ENCODE data around the gene SLX9.

SLX9 gene

DNA sequence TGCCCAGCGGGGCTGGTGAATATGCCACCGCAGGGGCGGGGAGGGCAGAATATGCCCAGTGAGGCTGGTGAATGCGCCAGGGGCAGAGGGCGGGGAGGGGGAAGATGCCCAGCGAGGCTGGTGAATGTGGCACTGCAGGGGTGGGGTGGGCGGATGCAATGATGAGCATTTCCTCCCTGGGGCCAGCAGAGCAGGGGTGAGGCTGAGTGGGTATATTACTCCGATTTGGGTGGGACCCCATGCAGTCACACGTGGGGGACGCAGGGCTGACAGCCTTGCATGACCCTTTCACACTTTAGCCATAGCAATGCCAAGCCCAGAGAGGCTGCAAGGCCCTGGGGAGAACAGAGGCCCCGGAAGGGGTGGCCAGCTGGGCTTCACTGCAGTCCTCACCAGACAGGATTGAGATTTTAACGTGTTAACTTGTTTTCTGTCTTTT is 9.3 kb upstream of the SLX9 start:
- no peak for ATAC-seq

DNA sequence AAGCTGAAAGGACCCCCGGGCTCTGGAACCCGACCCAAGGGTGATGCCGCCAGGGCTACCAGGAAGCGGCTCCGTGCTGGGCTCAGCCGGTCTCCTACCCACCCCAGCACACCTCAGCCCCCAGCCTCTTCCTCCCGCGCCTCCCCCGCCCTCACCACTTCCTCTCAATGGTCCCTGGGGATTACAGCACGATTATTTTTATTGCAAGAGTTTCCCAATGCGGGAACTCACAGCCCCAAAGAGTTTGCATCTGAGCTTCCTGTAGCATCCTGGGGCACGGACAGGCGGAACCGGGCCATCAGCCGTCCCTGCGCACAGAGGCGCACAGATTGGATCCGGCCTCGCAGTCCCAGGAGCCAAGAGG is 8.7 kb upstream of the SLX9 start:
- no peak for ATAC-seq

DNA sequence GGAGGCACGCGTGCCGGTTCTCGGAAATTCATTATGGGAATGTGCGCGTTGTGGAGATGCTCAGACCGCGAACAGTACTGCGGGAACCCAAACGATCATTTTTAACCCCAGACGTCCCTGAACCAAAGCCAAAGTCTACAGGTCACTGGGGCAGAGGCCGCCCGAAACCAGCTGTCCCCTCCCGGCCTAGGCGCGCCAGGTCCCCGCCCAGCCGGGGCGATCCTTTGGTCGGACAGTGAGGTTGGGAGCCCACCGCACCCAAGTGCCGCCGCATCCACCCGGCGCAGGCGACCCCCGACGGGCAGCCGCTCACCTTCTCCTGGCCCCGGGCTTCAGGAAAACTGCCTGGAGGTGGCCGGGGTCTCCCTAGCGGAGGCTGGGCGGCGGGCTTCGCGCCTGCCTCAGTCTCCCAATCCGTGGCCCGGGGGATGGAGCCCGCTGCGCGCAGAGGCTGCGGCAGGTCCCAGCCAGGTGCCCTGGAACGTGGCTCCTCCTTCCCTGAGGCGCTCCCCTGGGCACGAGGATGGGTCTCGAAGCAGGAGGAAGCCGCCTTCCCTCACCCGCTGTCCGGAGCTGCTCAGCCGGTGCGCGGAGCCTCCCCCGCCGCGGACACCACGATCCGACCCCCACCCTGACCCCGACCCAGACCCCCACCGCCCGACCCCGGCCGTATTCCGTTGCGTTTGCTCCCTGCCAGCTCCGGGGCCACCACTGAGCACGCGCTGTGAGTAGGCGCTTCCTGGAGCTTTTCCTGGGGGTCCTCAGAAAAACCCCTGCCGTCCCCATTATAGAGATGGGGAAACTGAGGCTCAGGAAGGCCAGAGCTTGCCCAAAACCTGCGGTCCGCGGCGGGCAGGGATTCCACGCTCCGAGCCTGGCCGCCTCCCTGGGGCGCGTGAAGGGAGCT is 8.1 kb upstream of the SLX9 start:
- ATAC-seq, result no peak

DNA sequence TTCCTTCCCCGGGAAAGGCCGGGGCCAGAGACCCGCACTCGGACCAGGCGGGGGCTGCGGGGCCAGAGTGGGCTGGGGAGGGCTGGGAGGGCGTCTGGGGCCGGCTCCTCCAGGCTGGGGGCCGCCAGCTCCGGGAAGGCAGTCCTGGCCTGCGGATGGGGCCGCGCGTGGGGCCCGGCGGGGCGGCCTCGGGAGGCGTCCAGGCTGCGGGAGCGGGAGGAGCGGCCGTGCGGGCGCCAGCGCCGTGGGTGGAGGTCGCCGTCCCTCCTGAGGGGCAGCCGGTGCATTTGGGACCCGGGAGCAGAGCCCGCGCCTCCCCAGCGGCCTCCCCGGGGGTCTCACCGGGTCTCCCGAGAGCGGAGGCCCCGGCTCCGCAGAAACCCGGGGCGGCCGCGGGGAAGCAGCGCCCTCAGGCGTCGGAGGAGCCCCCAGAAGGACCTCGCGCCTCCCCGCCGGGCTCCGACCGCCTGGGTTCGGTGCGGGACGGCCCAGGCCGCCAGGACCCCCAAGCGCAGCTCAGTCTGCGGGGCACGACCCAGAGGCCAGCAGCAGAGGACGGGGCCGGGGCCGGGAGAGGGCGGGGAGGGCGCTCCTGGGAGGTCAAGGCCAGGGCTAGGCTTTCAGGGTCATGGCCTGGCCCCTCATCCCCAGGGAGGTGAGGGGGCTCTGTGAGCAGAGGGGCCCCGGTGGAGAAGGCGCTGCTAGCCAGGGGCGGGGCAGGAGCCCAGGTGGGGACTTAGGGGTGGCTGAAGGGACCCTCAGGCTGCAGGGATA is 7.2 kb upstream of the SLX9 start:
- ATAC-seq, result peak; percentile 72

DNA sequence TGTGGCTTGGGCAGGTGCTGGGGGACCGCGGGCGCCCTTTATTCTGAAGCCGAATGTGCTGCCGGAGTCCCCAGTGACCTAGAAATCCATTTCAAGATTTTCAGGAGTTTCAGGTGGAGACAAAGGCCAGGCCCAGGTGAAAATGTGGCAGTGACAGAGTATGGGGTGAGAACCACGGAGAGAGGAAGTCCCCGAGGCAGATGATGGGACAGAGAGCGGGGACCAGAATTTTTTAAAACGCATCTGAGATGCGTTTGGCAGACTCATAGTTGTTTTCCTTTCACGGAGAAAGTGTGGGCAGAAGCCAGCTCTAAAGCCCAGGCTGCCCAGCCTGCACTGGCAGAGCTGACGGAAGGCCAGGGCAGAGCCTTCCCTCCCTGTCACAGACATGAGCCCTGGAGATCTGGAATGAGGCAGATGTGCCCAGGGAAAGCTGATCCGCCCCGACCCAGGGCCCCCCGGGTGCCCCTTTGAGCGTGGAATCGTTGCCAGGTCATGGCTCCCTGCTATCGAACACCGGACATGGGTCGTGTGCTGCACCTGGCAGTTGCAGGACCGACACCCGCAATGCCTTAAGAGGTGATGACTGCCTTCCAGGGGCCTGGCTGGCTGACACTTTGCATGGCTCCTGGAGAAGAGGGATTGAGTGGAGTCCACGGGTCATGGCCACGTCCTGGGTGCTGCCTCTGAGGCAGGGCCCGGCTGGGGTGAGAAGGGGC is 6.5 kb upstream of the SLX9 start:
- ATAC-seq, result no peak

DNA sequence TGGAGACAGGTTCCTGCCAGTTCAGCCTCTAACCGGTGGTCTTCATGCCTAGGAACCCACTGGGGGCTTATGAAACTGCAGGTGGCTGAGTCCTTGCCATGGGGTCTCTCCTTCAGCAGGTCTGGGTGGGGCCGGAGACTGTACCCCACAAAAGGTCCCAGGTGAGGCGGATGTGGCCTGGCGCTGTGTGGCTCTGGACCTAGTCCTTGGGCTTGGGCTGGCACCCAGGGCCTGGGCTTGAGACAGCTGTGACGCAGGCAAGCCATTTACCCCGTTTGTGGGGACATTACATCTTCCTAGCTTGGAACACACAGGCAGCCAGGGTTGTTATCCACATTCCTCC is 5.9 kb upstream of the SLX9 start:
- no peak for ATAC-seq

DNA sequence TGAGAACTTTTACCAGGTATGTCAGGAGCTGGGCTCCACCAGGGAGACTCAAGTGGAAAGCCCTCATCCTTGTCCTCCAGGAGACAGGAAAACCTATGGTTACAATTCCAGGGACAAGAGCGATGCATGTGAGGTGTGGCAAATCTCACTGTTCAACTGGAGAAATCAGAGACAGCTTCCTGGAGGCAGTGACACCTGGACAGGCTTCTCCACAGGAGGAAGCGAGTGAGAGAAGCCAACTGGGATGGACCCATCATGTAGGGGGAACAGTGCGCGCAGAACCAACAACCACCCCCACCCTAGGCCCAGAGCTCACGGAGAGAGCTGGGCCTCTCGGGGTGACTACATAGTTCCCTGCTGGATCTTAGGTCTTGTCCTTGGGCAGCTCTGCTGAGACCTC is 5.6 kb upstream of the SLX9 start:
- no peak for ATAC-seq

DNA sequence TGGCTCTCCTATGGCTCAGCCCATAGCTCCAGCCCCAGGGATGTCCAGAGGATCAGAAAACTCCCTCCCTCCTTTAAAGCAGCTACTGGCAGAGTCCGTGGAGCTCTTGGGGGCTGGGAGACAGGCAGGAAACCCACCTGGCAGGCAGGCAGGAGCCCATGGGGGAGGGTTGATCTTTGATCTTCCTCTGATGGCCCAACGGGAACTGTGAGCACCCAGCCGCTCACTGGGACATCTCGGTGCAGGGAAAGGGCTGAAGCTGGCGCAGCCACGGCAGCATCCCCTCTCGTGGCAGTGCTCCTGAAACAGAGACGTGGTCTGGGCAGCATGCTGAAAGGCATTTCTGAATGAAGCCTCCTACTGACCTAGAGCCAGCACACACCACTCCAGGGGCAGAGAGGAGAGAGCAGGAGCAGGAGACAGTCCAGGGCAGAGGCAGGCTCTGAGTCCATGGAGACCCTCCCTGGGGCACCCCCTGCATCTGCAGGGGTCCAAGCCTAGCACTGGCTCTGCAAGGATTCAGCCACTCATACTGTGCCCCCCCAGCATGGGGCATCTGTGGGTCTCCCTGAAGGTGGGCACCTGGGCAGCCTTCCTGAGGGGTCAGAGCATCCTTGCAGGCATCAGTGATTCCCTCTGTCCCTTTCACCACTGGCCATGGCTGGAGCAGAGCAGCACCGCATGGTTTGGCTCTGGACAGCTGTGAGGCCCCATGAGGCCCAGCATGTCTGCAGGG is 4.9 kb upstream of the SLX9 start:
- ATAC-seq, result no peak

DNA sequence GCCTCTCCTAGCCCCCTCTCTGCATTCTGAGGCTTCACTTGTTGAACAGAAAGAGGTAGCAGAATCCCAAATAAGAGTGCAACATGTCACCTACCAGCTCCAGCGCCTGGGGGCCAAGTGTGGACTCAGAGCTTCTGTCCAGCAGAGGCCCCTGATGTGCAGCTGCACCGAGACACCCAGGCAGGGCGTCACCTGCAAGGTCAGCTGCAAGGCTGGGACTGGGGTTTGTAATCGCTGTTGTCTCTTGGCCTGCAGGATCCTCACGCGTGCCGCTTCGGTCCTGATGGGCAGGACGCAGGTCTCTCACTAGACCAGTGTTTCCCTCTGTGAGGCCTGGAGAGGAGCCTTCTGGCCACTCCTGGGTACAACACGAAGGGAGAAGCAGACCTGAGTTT is 4.3 kb upstream of the SLX9 start:
- ATAC-seq, result no peak

DNA sequence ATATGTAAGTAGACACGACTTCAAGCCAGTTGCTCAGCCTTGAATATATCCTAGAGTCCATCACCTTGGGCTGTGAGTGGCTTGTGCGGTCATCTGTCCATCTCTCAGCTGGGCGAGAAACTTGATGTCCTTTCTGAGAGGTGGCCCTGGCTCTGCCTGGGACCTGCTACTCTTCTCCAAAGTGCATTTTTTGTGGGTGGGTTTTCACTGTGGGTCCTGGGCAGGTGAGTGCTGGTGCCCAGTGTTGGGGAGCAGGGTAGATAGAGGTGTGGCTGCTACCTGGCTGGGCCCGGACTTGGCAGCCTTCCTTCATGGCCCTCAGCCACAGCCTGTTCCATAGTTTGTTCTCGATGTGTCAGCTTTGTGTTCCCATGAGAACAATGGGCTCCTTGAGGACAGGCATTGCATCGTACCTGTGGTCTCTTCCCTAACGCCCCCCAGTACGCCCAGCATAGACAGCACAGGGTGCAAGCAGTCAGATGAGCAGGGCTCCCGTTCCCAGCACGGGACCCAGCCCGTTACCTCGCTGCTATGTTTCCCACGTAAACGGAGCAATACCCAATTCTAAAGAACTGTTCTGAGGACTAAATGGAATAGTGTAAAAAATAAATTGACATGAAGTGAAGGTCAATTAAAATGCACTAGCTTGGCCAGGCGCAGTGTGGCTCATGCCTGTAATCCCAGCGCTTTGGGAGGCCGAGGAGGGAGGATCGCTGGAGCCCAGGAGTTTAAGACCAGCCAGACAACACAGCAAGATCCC is 877 bp upstream of the SLX9 start:
- ATAC-seq, result no peak

DNA sequence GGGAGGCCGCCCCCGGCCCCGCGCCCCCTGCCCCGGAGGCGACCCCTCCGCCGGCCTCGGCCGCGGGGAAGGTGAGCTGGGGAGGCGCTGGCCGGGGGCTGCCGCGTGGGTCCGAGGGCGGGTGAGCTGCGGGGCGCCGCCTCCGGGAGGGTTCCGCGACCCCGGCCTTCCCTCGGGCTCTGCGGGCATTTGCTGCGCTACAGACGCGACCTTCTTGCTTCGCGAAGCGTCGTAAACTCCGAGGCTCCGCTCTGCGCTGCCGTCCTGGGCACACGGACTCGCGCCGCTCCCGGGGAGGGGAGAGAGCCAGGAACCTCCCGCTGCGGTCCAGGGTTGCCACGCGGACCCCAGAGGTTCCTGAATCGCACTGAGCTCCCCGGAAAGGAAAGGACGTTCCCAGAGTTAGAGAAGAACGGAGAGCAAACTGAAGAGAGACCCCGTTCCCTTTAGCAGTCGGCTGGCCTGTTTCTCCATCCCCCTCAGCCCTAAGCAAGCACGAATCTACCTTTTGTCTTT is 345 bp downstream of the SLX9 start:
- peak; percentile 40 to 42 for ATAC-seq

DNA sequence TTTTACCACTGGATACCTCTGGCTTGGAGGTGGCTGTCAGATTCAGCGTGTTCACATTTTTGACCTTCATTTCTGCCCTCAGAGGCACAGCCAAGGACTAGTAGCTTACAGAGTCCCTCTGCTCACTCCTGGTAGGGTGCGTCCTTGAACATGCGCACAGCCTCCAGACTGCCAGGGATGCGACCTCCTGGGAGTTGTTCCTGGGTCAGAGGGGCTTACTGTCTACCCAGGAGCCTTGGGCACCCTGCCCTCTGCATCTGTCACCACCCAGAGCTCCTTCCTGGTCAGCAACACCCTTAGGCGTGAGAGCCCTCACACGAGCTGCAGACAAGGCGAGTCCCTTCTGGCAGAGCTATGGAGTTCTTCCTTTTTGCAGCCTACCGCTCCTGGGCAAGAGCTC is 1.7 kb downstream of the SLX9 start:
- ATAC-seq, result no peak

DNA sequence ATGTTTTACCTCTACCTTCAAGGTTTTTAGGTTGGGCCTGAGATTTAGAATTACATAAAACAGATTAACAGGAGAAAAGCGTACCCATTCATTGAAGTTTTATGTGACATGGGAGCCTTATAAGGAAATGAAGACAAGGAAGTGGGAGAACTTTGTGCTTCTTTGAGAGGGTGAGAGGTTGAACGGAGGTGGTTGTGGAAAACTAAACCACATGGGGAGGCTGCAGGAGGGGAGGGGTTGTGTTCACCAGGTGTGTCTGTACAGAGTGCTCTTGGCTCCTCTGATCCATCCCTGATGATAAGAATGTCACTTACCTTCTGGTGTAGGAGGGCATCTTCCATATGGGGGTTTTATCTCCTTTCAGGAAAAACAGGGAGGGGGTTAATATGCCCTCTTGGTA is 2.7 kb downstream of the SLX9 start:
- no peak for ATAC-seq

DNA sequence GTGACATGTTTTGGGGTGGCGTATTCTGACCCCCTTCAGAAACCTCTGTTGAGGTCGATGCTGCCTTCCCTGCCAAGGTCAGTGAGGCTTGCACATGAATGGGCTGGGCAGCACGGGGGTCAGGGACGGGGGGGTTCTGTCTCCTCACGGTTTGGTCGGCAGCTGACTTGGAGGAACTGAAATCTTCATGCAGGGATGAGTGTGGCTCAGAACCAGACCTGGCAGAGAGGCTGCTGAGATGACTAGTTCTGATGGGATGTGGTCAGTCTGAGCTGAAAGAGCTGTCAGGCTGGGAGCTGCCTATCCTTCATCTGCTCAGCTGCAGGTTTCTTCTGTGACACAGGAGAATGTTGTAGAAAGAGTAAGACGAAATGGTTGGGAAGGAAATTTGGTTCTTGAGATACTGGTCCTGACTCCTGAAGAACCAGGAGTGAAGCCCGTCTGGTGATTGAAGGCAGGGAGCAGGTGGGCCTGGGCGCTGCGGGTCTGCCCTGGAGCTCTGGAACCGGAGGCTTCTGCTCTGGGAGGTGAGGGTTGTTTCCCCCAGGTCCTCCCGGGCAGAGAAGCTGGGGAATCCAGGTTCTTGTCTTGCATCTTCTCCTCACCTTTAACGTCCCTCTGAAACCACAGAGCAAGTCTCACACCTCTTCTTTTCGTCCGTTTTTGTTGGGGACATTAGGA is 3.3 kb downstream of the SLX9 start:
- no peak for ATAC-seq

DNA sequence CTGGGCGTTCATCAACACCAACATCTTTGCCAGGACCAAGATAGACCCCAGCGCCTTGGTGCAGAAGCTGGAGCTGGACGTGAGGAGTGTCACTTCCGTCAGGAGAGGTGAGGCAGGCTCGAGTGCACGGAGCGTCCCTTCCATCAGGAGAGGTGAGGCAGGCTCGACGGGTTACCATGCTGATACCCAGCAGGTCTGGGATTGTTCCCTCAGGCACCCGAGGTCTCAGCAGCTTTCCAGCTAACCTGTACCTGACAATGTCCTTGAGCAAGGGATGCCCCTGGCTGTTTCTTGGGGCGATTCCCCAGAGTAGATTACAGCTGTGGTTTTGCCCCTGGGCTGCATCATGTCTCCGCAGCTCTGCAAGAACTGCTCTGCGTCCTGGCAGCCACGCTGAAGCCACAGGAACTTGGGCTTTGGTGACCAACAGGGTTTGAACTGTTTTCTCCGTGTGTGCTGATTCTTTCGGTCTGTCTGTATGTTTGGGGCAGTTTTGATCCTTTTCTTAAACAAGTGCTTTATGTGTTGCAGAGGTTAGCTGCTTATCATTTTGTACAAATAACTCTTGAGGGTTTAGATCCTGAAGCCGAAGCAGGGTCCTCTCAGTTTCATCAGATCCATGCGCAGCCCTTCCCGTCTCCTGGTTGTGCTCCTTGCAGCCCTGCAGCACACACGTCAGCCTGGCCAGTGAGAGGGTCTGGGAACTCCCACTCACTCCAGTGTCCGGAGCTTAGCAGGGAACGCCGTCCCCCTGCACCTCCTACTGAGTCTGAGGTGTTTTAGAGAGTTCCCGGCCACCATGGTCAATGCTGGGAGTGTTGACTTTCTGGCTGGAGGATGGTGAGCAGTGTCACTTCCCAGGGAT is 4.1 kb downstream of the SLX9 start:
- ATAC-seq, result no peak

DNA sequence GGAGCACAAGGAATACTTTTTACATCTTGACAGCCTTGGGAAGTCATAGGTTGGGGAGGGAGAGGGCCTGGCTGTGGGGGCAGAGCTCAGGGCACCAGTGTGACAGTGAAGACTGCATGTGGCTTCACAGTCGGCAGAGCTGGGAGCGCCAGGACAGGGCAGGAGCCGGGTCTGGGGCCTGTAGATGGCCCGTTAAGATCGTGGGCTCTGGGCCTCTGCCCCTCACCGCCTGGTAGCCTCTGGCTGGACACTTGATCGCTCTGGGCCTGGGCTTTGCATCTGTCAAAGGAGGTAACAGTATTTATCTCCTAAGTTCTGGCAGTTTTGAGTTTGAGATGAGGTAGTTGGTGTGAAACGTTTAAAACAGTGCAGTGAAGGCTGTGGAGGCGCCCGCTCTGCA is 4.8 kb downstream of the SLX9 start:
- ATAC-seq, result no peak

DNA sequence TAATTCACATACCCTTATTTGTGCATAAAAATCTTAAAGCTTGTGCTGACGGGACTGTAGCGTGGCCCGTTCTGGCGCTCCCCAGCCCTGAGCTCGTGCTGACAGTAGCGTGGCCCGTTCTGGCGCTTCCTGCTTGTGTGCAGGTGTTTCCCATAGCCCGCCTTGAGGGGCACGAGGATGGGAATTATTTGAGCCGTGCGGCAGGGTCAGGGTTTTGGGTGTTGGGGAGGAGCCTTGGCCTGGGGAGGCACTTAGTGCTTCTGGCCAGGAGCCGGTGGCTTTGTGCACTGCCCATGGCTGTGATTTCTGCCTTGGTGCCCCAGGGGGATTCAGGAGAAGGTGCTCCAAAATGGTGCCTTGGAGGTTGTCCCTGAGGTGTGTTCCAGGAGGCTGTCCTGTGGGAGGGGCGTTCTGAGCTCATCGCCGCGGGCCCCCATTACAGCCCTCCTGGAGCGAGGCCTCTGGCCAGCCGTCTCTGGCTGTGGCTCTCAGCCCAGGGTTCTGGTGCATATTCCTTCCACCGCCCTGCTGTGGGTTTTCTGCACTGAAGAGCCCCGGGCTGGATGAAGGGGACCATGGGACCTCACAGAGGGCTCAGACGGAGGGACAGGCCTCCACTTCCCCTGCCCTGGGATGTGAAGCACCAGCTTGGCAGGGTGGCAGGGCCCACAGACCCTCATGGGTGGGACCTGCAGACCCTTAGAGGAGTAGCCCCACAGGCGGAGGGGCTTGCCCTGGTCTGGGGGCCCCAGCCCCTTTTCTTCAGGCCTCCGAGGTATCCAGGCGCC is 6.6 kb downstream of the SLX9 start:
- ATAC-seq, result no peak

DNA sequence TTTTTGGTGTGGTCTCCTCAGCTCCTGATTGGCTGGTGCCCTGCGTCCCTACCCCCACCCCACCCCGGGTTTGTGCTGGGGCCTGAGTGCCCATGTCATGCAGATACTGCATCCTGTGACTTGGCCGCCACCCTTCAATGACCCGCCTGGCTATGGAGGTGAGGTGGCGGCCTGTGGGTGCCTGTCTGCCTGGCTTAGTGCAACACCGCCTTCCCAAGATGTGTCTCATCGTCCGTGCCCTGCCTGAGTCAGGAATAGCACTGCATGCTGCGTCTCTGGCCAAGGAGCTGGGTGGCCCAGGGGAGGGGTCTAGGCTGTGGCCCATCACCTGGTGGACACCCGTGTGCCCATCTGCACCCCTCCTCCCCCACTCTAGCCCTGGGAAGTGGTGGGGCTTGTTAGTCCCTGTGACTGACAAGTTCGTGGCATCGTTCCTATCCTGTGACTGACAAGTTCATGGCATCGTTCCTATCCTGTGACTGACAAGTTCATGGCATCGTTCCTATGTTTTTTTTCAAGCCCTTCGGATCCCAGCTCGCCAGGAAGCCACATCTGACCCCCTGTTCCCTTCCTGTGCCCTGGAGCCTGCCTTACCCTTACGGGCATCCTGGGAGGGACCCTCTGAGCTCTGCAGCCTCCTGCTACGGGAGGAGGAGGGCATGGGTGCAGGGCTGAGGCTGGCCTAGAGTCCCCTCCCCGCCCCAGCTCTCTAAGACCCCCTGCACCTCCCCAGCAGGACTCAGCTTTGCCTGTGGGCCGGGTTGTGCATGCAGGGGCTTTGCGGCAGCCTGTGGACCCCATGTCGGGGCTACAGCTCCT is 7.5 kb downstream of the SLX9 start:
- no peak for ATAC-seq

DNA sequence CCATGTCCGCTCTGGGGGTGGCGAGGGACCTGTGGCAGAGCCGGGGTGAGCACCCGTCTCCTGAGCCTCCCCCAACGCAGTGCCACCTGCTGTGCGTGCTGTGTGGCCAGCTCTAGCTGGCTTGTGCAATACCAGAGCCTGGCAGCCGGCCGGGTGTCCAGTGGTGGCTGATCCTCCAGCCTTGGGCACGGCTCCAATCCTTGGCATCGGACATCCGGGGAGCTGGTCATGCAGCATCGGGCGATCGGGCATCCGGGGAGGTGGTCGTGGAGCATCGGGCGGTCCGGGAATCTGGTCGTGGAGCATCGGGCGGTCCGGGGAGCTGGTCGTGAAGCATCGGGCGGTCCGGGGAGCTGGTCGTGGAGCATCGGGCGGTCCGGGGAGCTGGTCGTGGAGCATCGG is 8.1 kb downstream of the SLX9 start:
- no peak for ATAC-seq

All from activated CD4-positive, CD25-positive, alpha-beta regulatory T cell treated with anti-CD3 and anti-CD28 coated beads, Interleukin-2, amount 50 U/mL, for 24 hours (primary cell).